Measurements from ENCODE around the gene KLF15.

- TF ChIP-seq, protein P1, sequence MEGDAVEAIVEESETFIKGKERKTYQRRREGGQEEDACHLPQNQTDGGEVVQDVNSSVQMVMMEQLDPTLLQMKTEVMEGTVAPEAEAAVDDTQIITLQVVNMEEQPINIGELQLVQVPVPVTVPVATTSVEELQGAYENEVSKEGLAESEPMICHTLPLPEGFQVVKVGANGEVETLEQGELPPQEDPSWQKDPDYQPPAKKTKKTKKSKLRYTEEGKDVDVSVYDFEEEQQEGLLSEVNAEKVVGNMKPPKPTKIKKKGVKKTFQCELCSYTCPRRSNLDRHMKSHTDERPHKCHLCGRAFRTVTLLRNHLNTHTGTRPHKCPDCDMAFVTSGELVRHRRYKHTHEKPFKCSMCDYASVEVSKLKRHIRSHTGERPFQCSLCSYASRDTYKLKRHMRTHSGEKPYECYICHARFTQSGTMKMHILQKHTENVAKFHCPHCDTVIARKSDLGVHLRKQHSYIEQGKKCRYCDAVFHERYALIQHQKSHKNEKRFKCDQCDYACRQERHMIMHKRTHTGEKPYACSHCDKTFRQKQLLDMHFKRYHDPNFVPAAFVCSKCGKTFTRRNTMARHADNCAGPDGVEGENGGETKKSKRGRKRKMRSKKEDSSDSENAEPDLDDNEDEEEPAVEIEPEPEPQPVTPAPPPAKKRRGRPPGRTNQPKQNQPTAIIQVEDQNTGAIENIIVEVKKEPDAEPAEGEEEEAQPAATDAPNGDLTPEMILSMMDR (IDR thresholded peaks at IDR 0.05): no peak
- TF ChIP-seq POLR2A (IDR thresholded peaks at IDR 0.05): no peak
Measured at GRCh38 chr3:126392246-126392645, 35.0 kb upstream of the KLF15 start.

Data from lower leg skin (tissue), 3 donors.